Measurements from ENCODE around the gene LDLRAD4. TPM values are rescaled to one million over a fixed set of nuclear protein-coding genes. Genes with fewer than 3 reads are reported as not detected.

LDLRAD4 gene
- total RNA-seq, 4 donors from 2014 or later, result 2.7 to 22.5 (median 10.8) TPM

GRCh38 chr18:13257361-13257980, 38.9 kb downstream of the LDLRAD4 start:
- H3K4me3 ChIP-seq (ENCODE audit: low read depth, poor library complexity, severe bottlenecking), result no peak overlapping the region
- no peak for TF ChIP-seq POLR2A (IDR thresholded peaks at IDR 0.05)
- TF ChIP-seq, protein P1, sequence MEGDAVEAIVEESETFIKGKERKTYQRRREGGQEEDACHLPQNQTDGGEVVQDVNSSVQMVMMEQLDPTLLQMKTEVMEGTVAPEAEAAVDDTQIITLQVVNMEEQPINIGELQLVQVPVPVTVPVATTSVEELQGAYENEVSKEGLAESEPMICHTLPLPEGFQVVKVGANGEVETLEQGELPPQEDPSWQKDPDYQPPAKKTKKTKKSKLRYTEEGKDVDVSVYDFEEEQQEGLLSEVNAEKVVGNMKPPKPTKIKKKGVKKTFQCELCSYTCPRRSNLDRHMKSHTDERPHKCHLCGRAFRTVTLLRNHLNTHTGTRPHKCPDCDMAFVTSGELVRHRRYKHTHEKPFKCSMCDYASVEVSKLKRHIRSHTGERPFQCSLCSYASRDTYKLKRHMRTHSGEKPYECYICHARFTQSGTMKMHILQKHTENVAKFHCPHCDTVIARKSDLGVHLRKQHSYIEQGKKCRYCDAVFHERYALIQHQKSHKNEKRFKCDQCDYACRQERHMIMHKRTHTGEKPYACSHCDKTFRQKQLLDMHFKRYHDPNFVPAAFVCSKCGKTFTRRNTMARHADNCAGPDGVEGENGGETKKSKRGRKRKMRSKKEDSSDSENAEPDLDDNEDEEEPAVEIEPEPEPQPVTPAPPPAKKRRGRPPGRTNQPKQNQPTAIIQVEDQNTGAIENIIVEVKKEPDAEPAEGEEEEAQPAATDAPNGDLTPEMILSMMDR (IDR thresholded peaks at IDR 0.05), result no peak
- 80 to 87% methylated on average over 8 of the region's 8 CpGs for WGBS, 2 donors
- DNase-seq (ENCODE audit: low spot score in 2 of 2), result peak in 1 of 2 donors; percentile 40
- intact Hi-C loops (cut with DNase I; ENCODE audit: low total_unique reads), result no loop called here

DNA sequence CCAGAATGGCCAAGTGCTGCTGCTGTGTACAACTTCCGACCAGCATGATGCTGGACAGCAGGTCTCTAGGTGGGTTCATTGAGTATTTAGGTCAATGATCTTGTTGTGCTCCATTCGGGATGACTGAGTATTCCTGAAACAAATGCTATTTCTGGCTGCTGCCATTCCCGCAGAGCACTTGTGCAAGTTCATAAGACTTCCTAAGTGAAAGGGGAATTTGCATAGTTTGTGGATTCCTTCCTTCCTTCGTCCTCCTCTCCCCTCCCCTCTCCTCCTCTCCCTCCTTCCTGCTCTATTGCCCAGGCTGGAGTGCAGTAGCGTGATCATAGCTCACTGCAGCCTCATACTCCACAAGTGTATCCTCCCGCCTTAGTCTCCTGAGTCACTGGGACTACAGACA, 40.4 kb downstream of the LDLRAD4 start:
- DNase-seq (ENCODE audit: low spot score in 2 of 2), result peak in 1 of 2 donors; percentile 76
- no peak overlapping the region for H3K4me3 ChIP-seq (ENCODE audit: low read depth, poor library complexity, severe bottlenecking)
- intact Hi-C loops (cut with DNase I; ENCODE audit: low total_unique reads), result no loop called here
- WGBS, 2 donors, result 64 to 77% methylated on average over 6 of the region's 6 CpGs
- no peak for TF ChIP-seq POLR2A (IDR thresholded peaks at IDR 0.05)
- TF ChIP-seq, protein P1 (IDR thresholded peaks at IDR 0.05), result no peak

DNA sequence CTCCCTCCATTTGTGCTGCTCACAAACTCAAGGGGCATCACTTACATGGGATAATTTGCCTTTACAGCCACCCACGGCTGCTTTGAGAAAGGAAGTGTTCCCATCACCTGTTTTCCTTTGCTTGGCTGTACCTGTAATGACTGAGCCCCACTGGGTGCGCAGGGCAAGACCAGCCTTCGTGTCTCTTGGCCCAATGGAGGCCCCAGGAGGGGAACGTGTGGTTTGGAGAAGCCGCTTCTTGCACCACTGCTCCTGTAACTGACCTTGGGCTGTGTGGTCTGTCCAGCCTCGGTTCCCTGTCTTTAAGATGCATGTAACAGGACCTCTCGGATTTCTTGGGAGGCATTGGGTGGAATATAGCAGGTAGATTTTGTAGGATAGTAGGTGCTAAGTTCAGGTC, 41.1 kb downstream of the LDLRAD4 start:
- 60 to 70% methylated on average over 7 of the region's 7 CpGs for WGBS, 2 donors
- intact Hi-C loops (cut with DNase I; ENCODE audit: low total_unique reads), result no loop called here
- TF ChIP-seq, protein P1 (IDR thresholded peaks at IDR 0.05), result no peak
- TF ChIP-seq POLR2A (IDR thresholded peaks at IDR 0.05), result no peak
- H3K4me3 ChIP-seq (ENCODE audit: low read depth, poor library complexity, severe bottlenecking), result no peak overlapping the region
- DNase-seq (ENCODE audit: low spot score in 2 of 2), result peak in 1 of 2 donors; percentile 64

GRCh38 chr18:13260197-13260934, 41.8 kb downstream of the LDLRAD4 start:
- intact Hi-C loops (cut with DNase I; ENCODE audit: low total_unique reads), result no loop called here
- DNase-seq (ENCODE audit: low spot score in 2 of 2), result peak; percentile 51 to 86
- TF ChIP-seq, protein P1 (IDR thresholded peaks at IDR 0.05), result no peak
- TF ChIP-seq POLR2A (IDR thresholded peaks at IDR 0.05), result no peak
- 43 to 52% methylated on average over 8 of the region's 8 CpGs for WGBS, 2 donors
- H3K4me3 ChIP-seq (ENCODE audit: low read depth, poor library complexity, severe bottlenecking), result no peak overlapping the region

DNA sequence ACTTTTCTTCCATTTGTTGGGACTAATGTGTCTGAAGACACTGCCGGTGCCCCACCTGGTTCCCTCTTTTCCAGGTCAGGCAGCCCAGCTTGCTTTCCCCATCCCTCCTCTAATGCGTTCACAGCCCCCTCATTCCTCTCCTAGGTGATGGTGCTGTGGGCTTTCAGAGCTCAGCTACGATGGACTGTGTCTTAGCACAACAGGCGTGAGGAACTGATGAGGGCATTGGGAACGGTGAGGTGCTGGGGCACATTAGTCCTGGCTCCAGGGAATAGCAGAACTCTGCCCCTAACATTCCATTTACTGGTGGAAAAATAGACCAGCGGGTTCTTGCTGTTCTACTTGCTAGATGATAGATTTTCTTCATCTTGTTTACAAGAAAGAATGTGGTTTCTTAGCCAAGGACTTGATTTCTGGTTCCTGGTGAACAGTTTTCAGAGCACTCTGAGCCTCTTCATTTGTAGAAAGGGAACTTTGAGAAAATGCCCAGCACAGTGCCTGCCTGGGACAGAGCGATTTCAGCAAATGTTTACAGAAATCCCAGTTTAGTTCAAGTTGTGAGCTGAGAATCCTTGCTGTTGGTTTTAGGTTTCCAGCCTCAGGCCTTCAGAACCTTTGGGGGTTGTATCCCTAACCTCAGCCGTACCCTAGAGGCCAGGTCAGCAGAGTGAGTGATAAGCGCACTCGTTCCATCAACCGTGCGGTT, 42.5 kb downstream of the LDLRAD4 start:
- intact Hi-C loops (cut with DNase I; ENCODE audit: low total_unique reads), result no loop called here
- H3K4me3 ChIP-seq (ENCODE audit: low read depth, poor library complexity, severe bottlenecking), result no peak overlapping the region
- no peak for TF ChIP-seq POLR2A (IDR thresholded peaks at IDR 0.05)
- peak in 1 of 2 donors; percentile 81 for DNase-seq (ENCODE audit: low spot score in 2 of 2)
- WGBS, 2 donors, result 71 to 72% methylated on average over 12 of the region's 12 CpGs

Measured in lower leg skin (tissue), 4 donors.